ENCODE results near the gene HNRNPL. TPM values are rescaled to one million over a fixed set of nuclear protein-coding genes. Genes with fewer than 3 reads are reported as not detected.

The HNRNPL gene
- total and polyA plus RNA-seq, 9 of the 15 experiments (the other 6 are each of a cell fraction or from before 2014, with no cell fraction given), result 39.5 to 610 (median 299) TPM

GRCh38 chr19:38877781-38878574 is 28.2 kb upstream of the HNRNPL start, which contains the start of gene RINL (continued):
- TF ChIP-seq CREB5 (CRISPR knock-in tag; IDR thresholded peaks at IDR 0.05) (no peak), MED1 (CRISPR knock-in tag; IDR thresholded peaks at IDR 0.05; ENCODE audit: borderline replicate concordance) (no peak), GTF2B (IDR thresholded peaks at IDR 0.05; ENCODE audit: extremely low read depth, insufficient read length) (no peak), RAD51 (IDR thresholded peaks at IDR 0.05; ENCODE audit: borderline replicate concordance, low read depth) (no peak), ZNF140 (CRISPR knock-in tag; IDR thresholded peaks at IDR 0.05) (no peak), SETDB1 (IDR thresholded peaks at IDR 0.05; ENCODE audit: low read length) (no peak), TEAD1 (CRISPR knock-in tag; IDR thresholded peaks at IDR 0.05) (peak in 1 of 2 experiments; percentile 54; a peak in 1 of 4 replicates), CHD1 (IDR thresholded peaks at IDR 0.05; ENCODE audit: low read length) (no peak), HNRNPL (IDR thresholded peaks at IDR 0.05; ENCODE audit: low read depth, low read length) (no peak), SAFB (IDR thresholded peaks at IDR 0.05; ENCODE audit: borderline replicate concordance, low read depth, low read length) (no peak), FOXA3 (CRISPR knock-in tag; conservative IDR thresholded peaks at IDR 0.05 in 1 of 2, IDR thresholded peaks at IDR 0.05 in 1 of 2) (no peak), KLF6 (CRISPR knock-in tag; IDR thresholded peaks at IDR 0.05; ENCODE audit: borderline replicate concordance) (no peak)
- TF ChIP-seq, protein P1, sequence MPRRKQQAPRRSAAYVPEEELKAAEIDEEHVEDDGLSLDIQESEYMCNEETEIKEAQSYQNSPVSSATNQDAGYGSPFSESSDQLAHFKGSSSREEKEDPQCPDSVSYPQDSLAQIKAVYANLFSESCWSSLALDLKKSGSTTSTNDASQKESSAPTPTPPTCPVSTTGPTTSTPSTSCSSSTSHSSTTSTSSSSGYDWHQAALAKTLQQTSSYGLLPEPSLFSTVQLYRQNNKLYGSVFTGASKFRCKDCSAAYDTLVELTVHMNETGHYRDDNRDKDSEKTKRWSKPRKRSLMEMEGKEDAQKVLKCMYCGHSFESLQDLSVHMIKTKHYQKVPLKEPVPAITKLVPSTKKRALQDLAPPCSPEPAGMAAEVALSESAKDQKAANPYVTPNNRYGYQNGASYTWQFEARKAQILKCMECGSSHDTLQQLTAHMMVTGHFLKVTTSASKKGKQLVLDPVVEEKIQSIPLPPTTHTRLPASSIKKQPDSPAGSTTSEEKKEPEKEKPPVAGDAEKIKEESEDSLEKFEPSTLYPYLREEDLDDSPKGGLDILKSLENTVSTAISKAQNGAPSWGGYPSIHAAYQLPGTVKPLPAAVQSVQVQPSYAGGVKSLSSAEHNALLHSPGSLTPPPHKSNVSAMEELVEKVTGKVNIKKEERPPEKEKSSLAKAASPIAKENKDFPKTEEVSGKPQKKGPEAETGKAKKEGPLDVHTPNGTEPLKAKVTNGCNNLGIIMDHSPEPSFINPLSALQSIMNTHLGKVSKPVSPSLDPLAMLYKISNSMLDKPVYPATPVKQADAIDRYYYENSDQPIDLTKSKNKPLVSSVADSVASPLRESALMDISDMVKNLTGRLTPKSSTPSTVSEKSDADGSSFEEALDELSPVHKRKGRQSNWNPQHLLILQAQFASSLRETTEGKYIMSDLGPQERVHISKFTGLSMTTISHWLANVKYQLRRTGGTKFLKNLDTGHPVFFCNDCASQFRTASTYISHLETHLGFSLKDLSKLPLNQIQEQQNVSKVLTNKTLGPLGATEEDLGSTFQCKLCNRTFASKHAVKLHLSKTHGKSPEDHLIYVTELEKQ (CRISPR knock-in tag; IDR thresholded peaks at IDR 0.05), result no peak
- TF ChIP-seq, protein P2, sequence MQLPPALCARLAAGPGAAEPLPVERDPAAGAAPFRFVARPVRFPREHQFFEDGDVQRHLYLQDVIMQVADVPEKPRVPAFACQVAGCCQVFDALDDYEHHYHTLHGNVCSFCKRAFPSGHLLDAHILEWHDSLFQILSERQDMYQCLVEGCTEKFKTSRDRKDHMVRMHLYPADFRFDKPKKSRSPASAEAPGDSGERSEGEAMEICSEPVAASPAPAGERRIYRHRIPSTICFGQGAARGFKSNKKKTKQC (CRISPR knock-in tag; IDR thresholded peaks at IDR 0.05), result no peak
- TF ChIP-seq, protein P3, sequence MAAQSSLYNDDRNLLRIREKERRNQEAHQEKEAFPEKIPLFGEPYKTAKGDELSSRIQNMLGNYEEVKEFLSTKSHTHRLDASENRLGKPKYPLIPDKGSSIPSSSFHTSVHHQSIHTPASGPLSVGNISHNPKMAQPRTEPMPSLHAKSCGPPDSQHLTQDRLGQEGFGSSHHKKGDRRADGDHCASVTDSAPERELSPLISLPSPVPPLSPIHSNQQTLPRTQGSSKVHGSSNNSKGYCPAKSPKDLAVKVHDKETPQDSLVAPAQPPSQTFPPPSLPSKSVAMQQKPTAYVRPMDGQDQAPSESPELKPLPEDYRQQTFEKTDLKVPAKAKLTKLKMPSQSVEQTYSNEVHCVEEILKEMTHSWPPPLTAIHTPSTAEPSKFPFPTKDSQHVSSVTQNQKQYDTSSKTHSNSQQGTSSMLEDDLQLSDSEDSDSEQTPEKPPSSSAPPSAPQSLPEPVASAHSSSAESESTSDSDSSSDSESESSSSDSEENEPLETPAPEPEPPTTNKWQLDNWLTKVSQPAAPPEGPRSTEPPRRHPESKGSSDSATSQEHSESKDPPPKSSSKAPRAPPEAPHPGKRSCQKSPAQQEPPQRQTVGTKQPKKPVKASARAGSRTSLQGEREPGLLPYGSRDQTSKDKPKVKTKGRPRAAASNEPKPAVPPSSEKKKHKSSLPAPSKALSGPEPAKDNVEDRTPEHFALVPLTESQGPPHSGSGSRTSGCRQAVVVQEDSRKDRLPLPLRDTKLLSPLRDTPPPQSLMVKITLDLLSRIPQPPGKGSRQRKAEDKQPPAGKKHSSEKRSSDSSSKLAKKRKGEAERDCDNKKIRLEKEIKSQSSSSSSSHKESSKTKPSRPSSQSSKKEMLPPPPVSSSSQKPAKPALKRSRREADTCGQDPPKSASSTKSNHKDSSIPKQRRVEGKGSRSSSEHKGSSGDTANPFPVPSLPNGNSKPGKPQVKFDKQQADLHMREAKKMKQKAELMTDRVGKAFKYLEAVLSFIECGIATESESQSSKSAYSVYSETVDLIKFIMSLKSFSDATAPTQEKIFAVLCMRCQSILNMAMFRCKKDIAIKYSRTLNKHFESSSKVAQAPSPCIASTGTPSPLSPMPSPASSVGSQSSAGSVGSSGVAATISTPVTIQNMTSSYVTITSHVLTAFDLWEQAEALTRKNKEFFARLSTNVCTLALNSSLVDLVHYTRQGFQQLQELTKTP (IDR thresholded peaks at IDR 0.05; ENCODE audit: low read depth in 1 of 2, partially characterized antibody in 2 of 2), result no peak
